RWPE1 (cell line): ENCODE data around the gene SYNPO2.
"Not testable (repeated sequence)": the region's sequence is repeated elsewhere in the genome, so short reads cannot be mapped to it uniquely, and the experiment has no call there.

Source experiments
- CTCF ChIA-PET: fragments of 350-600 bp; sonication (Branson Sonifier 250); formaldehyde crosslinking; extraction: SDS; loops from one replicate; lab custom pipeline; 2021; lab: Yijun Ruan, JAX
- POLR2A ChIA-PET: fragments of 400-600 bp; formaldehyde crosslinking; extraction: SDS; loops from one replicate; lab custom pipeline; 2020; ENCODE audit warnings: antibody characterized with exemption; ENCODE audit not compliant: low non-redundant PET; lab: Yijun Ruan, JAX
- DNase-seq: peaks from one replicate; pipeline ENCODE4 v3.0.0; 2012; ENCODE audit warnings: low spot score
- H3K27ac ChIP-seq: fragments of 450-650 bp; 2 replicates; pipeline ENCODE4 v1.5.1; 2017
- CTCF ChIP-seq: fragments of 450-650 bp; conservative IDR thresholded peaks from 2 replicates; pipeline ENCODE4 v1.5.1; 2017; ENCODE audit warnings: low read depth, mild to moderate bottlenecking

The SYNPO2 gene

DNA sequence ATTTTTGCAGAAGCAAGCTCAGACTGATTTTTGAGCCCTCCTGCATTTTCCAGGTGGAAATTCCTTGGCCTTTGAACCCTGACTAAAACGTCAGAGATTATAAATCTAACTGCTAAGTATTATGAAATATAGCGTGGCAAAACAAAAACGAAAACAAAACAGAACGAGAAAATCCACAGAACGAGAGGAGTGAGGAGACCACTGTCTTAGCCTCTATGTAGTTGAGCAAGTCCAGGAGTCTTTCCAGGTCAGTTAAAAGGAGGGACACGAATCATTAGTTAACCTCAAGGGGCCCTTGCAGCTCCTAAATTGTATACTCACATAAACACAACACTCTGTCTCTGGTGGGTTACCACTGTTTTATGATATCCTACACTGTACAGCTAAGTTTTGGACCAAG lies 80.2 kb downstream of the SYNPO2 start:
- H3K27ac ChIP-seq = no peak overlapping the region
- TF ChIP-seq CTCF = no peak
- no peak for DNase-seq
- ChIA-PET CTCF (interaction anchor here (0.6 to 0.9 kb wide), 3 partner anchors 224 to 283 kb away, joined by 3 read pairs; no protein-coding TSS in a partner anchor), POLR2A (no interaction called here)

DNA sequence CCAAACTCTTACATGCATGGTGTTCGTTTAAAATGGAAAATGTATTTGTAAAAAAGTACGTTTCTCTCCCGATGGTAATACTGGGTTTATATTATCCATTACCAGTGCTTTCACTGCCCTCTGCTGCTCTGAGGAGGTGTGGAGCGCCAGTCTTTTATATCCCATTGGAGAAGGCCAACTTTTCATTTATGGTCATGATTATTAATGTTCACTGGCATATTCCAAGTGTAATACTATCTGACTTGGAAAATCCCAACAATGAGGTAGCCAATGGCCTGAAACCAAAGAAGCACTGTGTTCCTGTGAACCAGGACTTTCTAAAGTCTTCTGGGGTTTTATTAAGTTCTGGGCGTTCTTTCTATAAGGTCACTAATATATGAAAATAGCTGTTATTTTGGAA lies 80.7 kb downstream of the SYNPO2 start:
- no peak overlapping the region for H3K27ac ChIP-seq
- peak; percentile 65 for TF ChIP-seq CTCF
- peak; percentile 49 for DNase-seq
- ChIA-PET CTCF (interaction anchor here (0.5 to 0.9 kb wide), 3 partner anchors 12 to 618 kb away, joined by 3 read pairs; no protein-coding TSS in a partner anchor), POLR2A (no interaction called here)

DNA sequence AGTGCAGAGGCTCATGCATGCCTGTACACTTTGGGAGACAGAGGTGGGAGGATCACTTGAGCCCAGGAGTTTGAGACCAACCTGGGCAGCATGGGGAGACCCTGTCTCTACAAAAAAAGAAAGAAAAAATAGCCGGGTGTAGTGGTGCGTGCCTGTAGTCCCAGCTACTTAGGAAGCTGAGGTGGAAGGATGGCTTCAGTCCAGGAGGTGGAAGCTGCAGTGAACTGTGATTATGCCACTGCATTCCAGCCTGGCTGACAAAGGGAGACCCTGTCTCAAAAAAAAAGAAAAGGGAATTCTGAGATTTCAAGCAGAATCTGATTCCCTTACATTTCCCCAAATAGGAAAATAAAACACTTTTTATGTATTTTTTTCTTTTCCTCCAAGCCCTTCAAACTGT lies 83.5 kb downstream of the SYNPO2 start:
- DNase-seq = no peak
- ChIA-PET POLR2A (no interaction called here), CTCF (interaction anchor here (0.7 kb wide), 1 partner anchor 296 kb away, joined by 4 read pairs; no protein-coding TSS in a partner anchor)
- TF ChIP-seq CTCF = no peak
- no peak overlapping the region for H3K27ac ChIP-seq

DNA sequence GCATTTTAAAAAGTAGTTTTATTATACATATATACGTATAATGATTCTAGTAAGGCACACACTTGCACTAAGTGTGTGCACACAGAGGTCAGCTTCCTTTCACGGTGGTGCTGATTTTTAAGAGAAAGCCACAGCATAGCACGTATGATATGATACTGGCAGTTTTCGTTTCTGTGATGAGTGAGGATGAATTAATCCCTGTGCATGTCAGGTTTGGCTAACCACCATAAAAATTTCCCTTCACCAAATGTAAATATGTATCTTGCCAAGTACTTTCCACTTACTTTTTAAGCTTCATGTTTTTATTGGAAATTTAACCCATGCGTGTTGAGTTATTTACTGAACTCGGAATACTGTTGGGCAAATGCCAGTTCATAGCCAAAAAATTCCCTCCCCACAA lies 84.6 kb downstream of the SYNPO2 start:
- DNase-seq = no peak
- POLR2A ChIA-PET = no interaction called here
- CTCF ChIA-PET = no interaction called here
- H3K27ac ChIP-seq = no peak overlapping the region
- TF ChIP-seq CTCF = no peak

- ChIA-PET CTCF (no interaction called here), POLR2A (no interaction called here)
- no peak for TF ChIP-seq CTCF
- no peak overlapping the region for H3K27ac ChIP-seq
- no peak for DNase-seq
These were observed 86.1 kb downstream of the SYNPO2 start for GRCh38 chr4:118974758-118975157.

DNA sequence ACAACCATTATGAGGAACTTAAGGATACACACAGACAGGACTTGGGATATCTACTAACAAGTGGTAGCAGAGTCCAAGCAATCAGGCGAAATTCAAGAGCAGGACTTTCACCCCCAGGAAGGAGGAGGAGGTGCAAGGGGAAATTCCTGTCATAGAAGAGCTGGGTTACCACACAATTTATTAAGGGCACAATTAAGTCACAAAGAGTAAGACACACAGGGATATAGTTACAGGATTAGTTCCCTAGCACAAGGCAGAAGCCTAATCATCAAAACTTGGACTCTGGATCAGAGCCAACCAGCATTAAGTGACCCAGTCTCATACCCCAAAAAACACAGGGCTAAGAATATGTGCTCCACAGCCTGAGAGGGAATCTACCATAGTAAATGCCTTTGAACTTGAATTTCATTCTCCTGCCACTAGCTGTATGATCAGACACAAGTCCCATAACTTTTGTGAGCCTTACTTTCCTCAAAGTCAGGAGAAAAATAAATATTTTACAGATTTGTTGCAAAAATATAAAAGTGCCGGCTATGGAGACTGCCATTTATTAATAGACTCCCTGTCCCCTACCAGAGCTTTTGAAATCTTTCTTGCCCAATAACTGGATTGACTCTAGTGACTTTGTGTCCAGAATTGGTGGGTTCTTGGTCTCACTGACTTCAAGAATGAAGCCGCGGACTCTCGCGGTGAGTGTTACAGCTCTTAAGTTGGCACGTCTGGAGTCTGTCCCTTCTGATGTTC lies 87.0 kb downstream of the SYNPO2 start:
- no peak for TF ChIP-seq CTCF
- H3K27ac ChIP-seq = no peak overlapping the region
- ChIA-PET POLR2A (no interaction called here), CTCF (no interaction called here)
- no peak for DNase-seq

- H3K27ac ChIP-seq, DNase-seq, CTCF ChIA-PET, POLR2A ChIA-PET: not testable (repeated sequence)
These were observed 87.5 kb downstream of the SYNPO2 start for GRCh38 chr4:118976193-118976560.

GRCh38 chr4:118977100-118977499 lies 88.4 kb downstream of the SYNPO2 start:
- H3K27ac ChIP-seq, CTCF ChIA-PET, POLR2A ChIA-PET, DNase-seq: not testable (repeated sequence)
